SK-N-SH treated with all-trans-retinoic acid at 6 μM for 48 hours (cell line): ENCODE results near the gene FAM136A.
A peak's percentile ranks its signal among the peaks of the same experiment; 100 is the strongest.

Source experiments
- ATAC-seq: fragments of 200-7000 bp; cut with Tn5 transposase; 3 replicates; pipeline ENCODE4 v1.9.1; 2020; ENCODE audit warnings: mild to moderate bottlenecking, moderate library complexity
- ARNTL ChIP-seq: fragments of 450-650 bp; formaldehyde crosslinking; IDR thresholded peaks from 2 replicates; pipeline ENCODE4 v1.5.0; 2020; ENCODE audit warnings: low read depth, mild to moderate bottlenecking, moderate library complexity, borderline replicate concordance
- BACH2 ChIP-seq: fragments of 250-450 bp; sonication (Bioruptor Pico); IDR thresholded peaks from 2 replicates; pipeline ENCODE4 v1.9.0; 2021; ENCODE audit warnings: mild to moderate bottlenecking, borderline replicate concordance
- CSDC2 ChIP-seq: fragments of 250-450 bp; sonication (Bioruptor Pico); IDR thresholded peaks from 2 replicates; pipeline ENCODE4 v1.5.0; 2020; ENCODE audit warnings: mild to moderate bottlenecking, moderate library complexity
- CSRNP3 ChIP-seq: fragments of 250-450 bp; sonication (Bioruptor Pico); IDR thresholded peaks from 2 replicates; pipeline ENCODE4 v1.5.1; 2021; ENCODE audit warnings: mild to moderate bottlenecking, moderate library complexity
- GLIS3 ChIP-seq: fragments of 250-450 bp; sonication (Bioruptor Pico); IDR thresholded peaks from 2 replicates; pipeline ENCODE4 v1.5.0; 2020; ENCODE audit warnings: mild to moderate bottlenecking, moderate library complexity
- ISL1 ChIP-seq: fragments of 250-450 bp; sonication (Bioruptor Pico); IDR thresholded peaks from 2 replicates; pipeline ENCODE4 v2.1.2; 2022; ENCODE audit warnings: mild to moderate bottlenecking, moderate library complexity
- OSR1 ChIP-seq: fragments of 250-450 bp; sonication (Bioruptor Pico); IDR thresholded peaks from 2 replicates; pipeline ENCODE4 v1.8.0; 2022; ENCODE audit warnings: moderate library complexity, mild to moderate bottlenecking, inconsistent platforms
- PATZ1 ChIP-seq: fragments of 250-450 bp; sonication (Bioruptor Pico); IDR thresholded peaks from 2 replicates; pipeline ENCODE4 v1.8.0; 2020; ENCODE audit warnings: mild to moderate bottlenecking, moderate library complexity, borderline replicate concordance
- POU6F1 ChIP-seq: fragments of 250-450 bp; sonication (Bioruptor Pico); IDR thresholded peaks from 2 replicates; pipeline ENCODE4 v1.8.0; 2021; ENCODE audit warnings: low read depth, mild to moderate bottlenecking, moderate library complexity, borderline replicate concordance
- PPARA ChIP-seq: fragments of 250-450 bp; sonication (Bioruptor Pico); IDR thresholded peaks from 2 replicates; pipeline ENCODE4 v1.5.0; 2020; ENCODE audit warnings: mild to moderate bottlenecking, borderline replicate concordance
- RARB ChIP-seq: fragments of 250-450 bp; sonication (Bioruptor Pico); IDR thresholded peaks from 2 replicates; pipeline ENCODE4 v1.8.0; 2021; ENCODE audit warnings: mild to moderate bottlenecking, moderate library complexity
- SNAI2 ChIP-seq: fragments of 250-450 bp; sonication (Bioruptor Pico); IDR thresholded peaks from 2 replicates; pipeline ENCODE4 v1.5.0; 2020; ENCODE audit warnings: mild to moderate bottlenecking, moderate library complexity
- TCF4 ChIP-seq: fragments of 250-450 bp; sonication (Bioruptor Pico); IDR thresholded peaks from 2 replicates; pipeline ENCODE4 v1.8.0; 2021; ENCODE audit warnings: mild to moderate bottlenecking, moderate library complexity, borderline replicate concordance
- TOX ChIP-seq: fragments of 250-450 bp; sonication (Bioruptor Pico); IDR thresholded peaks from 2 replicates; pipeline ENCODE4 v1.8.0; 2021; ENCODE audit warnings: mild to moderate bottlenecking, moderate library complexity, borderline replicate concordance
- TSHZ2 ChIP-seq: fragments of 250-450 bp; sonication (Bioruptor Pico); IDR thresholded peaks from 2 replicates; pipeline ENCODE4 v1.5.0; 2020; ENCODE audit warnings: mild to moderate bottlenecking, moderate library complexity
- ZC3H10 ChIP-seq: fragments of 250-450 bp; sonication (Bioruptor Pico); IDR thresholded peaks from 2 replicates; pipeline ENCODE4 v1.5.1; 2021; ENCODE audit warnings: mild to moderate bottlenecking, moderate library complexity
- ZFP3 ChIP-seq: fragments of 250-450 bp; sonication (Bioruptor Pico); IDR thresholded peaks from 2 replicates; pipeline ENCODE4 v1.5.0; 2020; ENCODE audit warnings: mild to moderate bottlenecking, moderate library complexity
- ZFP30 ChIP-seq: fragments of 450-650 bp; formaldehyde crosslinking; IDR thresholded peaks from 2 replicates; pipeline ENCODE4 v1.5.0; 2022; ENCODE audit warnings: mild to moderate bottlenecking, moderate library complexity
- ZNF565 ChIP-seq: fragments of 450-650 bp; formaldehyde crosslinking; conservative IDR thresholded peaks from 2 replicates; pipeline ENCODE4 v1.5.0; 2020; ENCODE audit warnings: low read depth, mild to moderate bottlenecking, moderate library complexity
- ZNF8 ChIP-seq: fragments of 450-650 bp; formaldehyde crosslinking; IDR thresholded peaks from 2 replicates; pipeline ENCODE4 v1.5.0; 2020; ENCODE audit warnings: mild to moderate bottlenecking, moderate library complexity
- TF ChIP-seq, protein P1 (sequence below): fragments of 250-450 bp; sonication (Bioruptor Pico); IDR thresholded peaks from 2 replicates; pipeline ENCODE4 v1.5.1; 2020; ENCODE audit warnings: low read depth, mild to moderate bottlenecking, moderate library complexity

Gene FAM136A

DNA sequence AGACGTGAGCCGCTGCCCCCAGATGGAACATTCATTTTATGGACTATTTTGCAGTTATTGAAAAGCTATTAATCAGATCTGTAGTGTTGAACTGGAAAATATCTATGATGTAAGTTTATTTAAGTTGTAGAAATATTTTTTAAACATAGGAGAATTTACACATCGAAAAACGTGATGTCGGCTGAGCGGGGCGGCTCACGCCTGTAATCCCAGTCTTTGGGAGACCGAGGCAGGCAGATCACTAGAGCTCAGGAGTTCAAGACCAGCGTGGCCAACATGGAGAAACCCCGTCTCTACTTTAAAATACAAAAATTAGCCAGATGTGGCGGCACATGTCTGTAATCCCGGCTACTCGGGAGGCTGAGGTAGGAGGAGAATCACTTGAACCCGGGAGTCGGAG lies 51.4 kb downstream of the FAM136A start:
- no peak for TF ChIP-seq BACH2
- TF ChIP-seq SNAI2, result no peak
- no peak for TF ChIP-seq ZNF565 (CRISPR knock-in tag)
- no peak for TF ChIP-seq CSRNP3 (CRISPR knock-in tag)
- TF ChIP-seq TOX (CRISPR knock-in tag), result no peak
- no peak for TF ChIP-seq ISL1 (CRISPR knock-in tag)
- no peak for TF ChIP-seq PPARA (CRISPR knock-in tag)
- TF ChIP-seq, protein P1, sequence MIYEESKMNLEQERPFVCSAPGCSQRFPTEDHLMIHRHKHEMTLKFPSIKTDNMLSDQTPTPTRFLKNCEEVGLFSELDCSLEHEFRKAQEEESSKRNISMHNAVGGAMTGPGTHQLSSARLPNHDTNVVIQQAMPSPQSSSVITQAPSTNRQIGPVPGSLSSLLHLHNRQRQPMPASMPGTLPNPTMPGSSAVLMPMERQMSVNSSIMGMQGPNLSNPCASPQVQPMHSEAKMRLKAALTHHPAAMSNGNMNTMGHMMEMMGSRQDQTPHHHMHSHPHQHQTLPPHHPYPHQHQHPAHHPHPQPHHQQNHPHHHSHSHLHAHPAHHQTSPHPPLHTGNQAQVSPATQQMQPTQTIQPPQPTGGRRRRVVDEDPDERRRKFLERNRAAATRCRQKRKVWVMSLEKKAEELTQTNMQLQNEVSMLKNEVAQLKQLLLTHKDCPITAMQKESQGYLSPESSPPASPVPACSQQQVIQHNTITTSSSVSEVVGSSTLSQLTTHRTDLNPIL (CRISPR knock-in tag), result no peak
- TF ChIP-seq ZC3H10 (CRISPR knock-in tag), result no peak
- TF ChIP-seq ARNTL (CRISPR knock-in tag), result no peak
- TF ChIP-seq TSHZ2 (CRISPR knock-in tag), result no peak
- no peak for TF ChIP-seq ZFP30
- no peak for TF ChIP-seq TCF4 (CRISPR knock-in tag)
- TF ChIP-seq ZFP3, result no peak
- TF ChIP-seq PATZ1 (CRISPR knock-in tag), result no peak
- TF ChIP-seq GLIS3, result no peak
- no peak for TF ChIP-seq ZNF8
- no peak for TF ChIP-seq RARB (CRISPR knock-in tag)
- no peak for ATAC-seq

DNA sequence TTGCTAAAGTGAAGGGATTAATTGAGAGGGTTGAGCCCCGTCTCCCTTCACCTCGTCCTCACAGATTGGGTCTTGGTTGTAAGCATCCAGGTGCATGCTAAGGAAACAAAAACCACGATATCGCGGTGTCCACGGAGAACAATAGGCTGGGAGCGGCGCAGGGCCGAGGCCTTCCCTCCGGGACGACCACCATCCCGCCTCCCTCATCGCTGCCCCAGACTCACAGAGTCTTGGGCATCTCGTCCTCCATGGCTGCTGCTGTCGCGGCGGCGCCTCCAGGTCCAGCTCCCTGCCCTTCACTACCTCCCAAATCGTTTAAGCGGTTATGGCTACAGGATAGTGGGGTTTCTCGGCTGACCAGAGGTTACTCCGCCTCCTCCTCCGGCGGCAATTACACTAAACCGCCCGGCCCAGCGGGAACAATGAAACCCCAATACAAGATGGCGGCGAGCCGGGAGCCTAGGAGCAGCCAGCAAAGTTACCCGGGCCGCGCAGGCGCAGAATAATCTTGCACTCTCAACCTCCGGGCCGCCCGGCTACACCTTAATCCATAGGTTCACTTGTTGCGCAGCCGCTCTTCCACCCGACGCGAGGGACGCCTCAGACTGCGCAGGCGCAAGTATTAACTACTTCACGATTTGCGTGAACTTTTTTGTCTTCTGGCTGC lies 53.6 kb downstream of the FAM136A start, which contains the start of gene TIA1:
Gene TIA1, minus strand, starts transcription at position 448 of the 667 bp plus-strand sequence. Its CDS starts 198 bp downstream, at position 250.
- TF ChIP-seq ARNTL (CRISPR knock-in tag) (no peak), ZFP3 (peak; percentile 63; the same call in 1 of the 2 replicates), GLIS3 (no peak), ZNF8 (no peak)
- peak; percentile 97 for ATAC-seq

DNA sequence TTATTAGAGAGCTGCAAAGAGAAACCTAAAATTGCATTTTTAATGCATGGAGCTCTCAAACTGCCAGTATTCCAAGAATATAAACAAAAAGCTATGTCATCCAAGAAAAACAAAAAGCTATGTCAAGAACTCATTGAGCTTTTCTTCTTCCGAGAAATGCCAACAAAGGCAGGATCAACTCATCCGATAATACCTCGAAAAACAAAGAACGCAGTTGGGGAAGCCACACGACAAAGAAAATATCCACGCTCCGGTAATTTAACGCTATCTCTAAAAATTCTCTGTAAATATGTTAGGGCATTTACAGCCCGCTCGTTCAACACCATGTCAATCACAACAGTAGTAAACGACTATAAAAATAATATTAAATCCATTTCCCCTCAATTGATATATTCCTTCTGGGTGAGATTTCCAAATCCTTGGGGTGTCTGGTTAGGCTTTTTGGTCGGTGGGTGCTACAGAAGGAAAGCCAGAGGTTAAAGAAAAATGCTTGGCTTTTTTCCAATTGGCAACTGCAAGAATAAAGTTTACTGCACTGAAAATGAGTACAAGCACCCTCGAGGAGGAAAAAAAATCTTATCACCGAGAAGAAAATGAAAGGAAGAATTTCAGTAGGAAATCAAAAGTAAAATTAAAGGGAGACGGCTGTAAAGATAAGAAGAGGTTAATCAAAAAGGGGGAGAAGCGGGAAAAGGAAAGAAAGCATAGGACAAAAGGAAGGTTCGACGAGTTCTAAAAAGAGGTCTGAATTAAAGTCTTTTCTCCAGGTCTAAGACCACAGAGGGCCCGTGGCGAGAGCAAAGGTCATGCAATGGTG lies 54.3 kb downstream of the FAM136A start:
- TF ChIP-seq OSR1 (no peak), ISL1 (CRISPR knock-in tag) (no peak), POU6F1 (CRISPR knock-in tag) (no peak), CSDC2 (CRISPR knock-in tag) (no peak), ZNF565 (CRISPR knock-in tag) (no peak), BACH2 (no peak), CSRNP3 (CRISPR knock-in tag) (no peak), TCF4 (CRISPR knock-in tag) (no peak), SNAI2 (no peak)
- ATAC-seq, result no peak; the same call in 2 of the 3 replicates
